SK-N-SH (cell line): ENCODE data around the gene GPRC6A. TPM values are rescaled to one million over a fixed set of nuclear protein-coding genes. Genes with fewer than 3 reads are reported as not detected.

Experiments used
- CTCF ChIA-PET: fragments of 300-600, 350-600 bp; formaldehyde crosslinking; extraction: SDS; loops from one replicate; lab custom pipeline; 2021; lab: Yijun Ruan, JAX
- POLR2A ChIA-PET: fragments of 350-600 bp; sonication (Branson Sonifier 250); formaldehyde crosslinking; extraction: SDS; loops from one replicate; lab custom pipeline; 2020; ENCODE audit warnings: antibody characterized with exemption, inconsistent platforms; lab: Yijun Ruan, JAX
- DNase-seq: peaks from one replicate; pipeline ENCODE4 v3.0.0; 2012
- H2AFZ ChIP-seq: fragments of 200-600 bp; sonication (generic); 2 replicates; pipeline ENCODE4 v1.8.1; 2016; ENCODE audit warnings: antibody characterized with exemption, mild to moderate bottlenecking, low read depth
- H3F3A ChIP-seq: fragments of 200-600 bp; sonication (generic); replicated peaks from 2 replicates; pipeline ENCODE3; 2016; ENCODE audit warnings: antibody characterized with exemption, mild to moderate bottlenecking; ENCODE audit not compliant: insufficient read depth
- H3K27ac ChIP-seq, 2 experiments: fragments of 200-500 bp in 1 of 2; fragments of 200-600 bp in 1 of 2; sonication (Bioruptor generic) in 1 of 2; sonication (generic), shearing (Covaris generic) in 1 of 2; 2 replicates each; pipeline versions ENCODE4 v1.5.1 to v1.6.1; 2014 to 2016; ENCODE audit warnings: low read depth in 2 of 2, inconsistent platforms in 1 of 2, low read length in 1 of 2, mild to moderate bottlenecking in 1 of 2, mixed read lengths in 1 of 2
- H3K27me3 ChIP-seq: fragments of 200-600 bp; sonication (generic), shearing (Covaris generic); 2 replicates; pipeline ENCODE4 v1.6.1; 2016; ENCODE audit warnings: mixed run types; ENCODE audit not compliant: insufficient read depth
- H3K36me3 ChIP-seq, 2 experiments: fragments of 200-500 bp in 1 of 2; fragments of 200-600 bp in 1 of 2; sonication (Bioruptor generic) in 1 of 2; sonication (generic) in 1 of 2; replicated peaks in 1 of 2; 2 replicates each; pipeline versions ENCODE3 to v1.5.1; 2014 to 2016; ENCODE audit warnings: low read length in 1 of 2, mild to moderate bottlenecking in 1 of 2; ENCODE audit not compliant: insufficient read depth in 2 of 2, control insufficient read depth in 1 of 2
- H3K4me1 ChIP-seq, 2 experiments: fragments of 200-500 bp in 1 of 2; fragments of 200-600 bp in 1 of 2; sonication (Bioruptor generic) in 1 of 2; sonication (generic), shearing (Covaris generic) in 1 of 2; 2 replicates each; pipeline versions ENCODE4 v1.5.1 to v1.6.1; 2014 to 2016; ENCODE audit warnings: low read depth in 1 of 2, low read length in 1 of 2, mixed run types in 1 of 2; ENCODE audit not compliant: insufficient read depth in 2 of 2, control insufficient read depth in 1 of 2
- H3K4me2 ChIP-seq: fragments of 200-600 bp; sonication (generic), shearing (Covaris generic); 2 replicates; pipeline ENCODE4 v1.6.1; 2017; ENCODE audit warnings: mixed run types
- H3K4me3 ChIP-seq, 2 experiments: fragments of 200-500 bp in 1 of 2; fragments of 200-600 bp in 1 of 2; sonication (Bioruptor generic) in 1 of 2; sonication (generic), shearing (Covaris generic) in 1 of 2; 2 replicates each; pipeline versions ENCODE4 v1.5.1 to v1.8.1; 2014 to 2016; ENCODE audit warnings: low read depth in 2 of 2, inconsistent platforms in 1 of 2, low read length in 1 of 2, mild to moderate bottlenecking in 1 of 2, mixed read lengths in 1 of 2, moderate library complexity in 1 of 2
- H3K79me2 ChIP-seq: fragments of 200-600 bp; sonication (generic); 2 replicates; pipeline ENCODE4 v1.8.1; 2017; ENCODE audit warnings: mild to moderate bottlenecking; ENCODE audit not compliant: insufficient read depth
- H3K9ac ChIP-seq: fragments of 200-600 bp; sonication (generic); 2 replicates; pipeline ENCODE4 v1.6.1; 2017; ENCODE audit warnings: mixed run types
- H3K9me2 ChIP-seq: fragments of 200-600 bp; sonication (generic); 2 replicates; pipeline ENCODE4 v1.6.1; 2017; ENCODE audit warnings: mixed run types
- H3K9me3 ChIP-seq: fragments of 200-600 bp; sonication (generic); 2 replicates; pipeline ENCODE4 v1.6.1; 2017; ENCODE audit warnings: mixed run types, mild to moderate bottlenecking, moderate library complexity
- H4K20me1 ChIP-seq: fragments of 200-600 bp; sonication (generic); 2 replicates; pipeline ENCODE4 v1.6.1; 2017; ENCODE audit warnings: mild to moderate bottlenecking, mixed run types; ENCODE audit not compliant: insufficient read depth
- EZH2phosphoT487 ChIP-seq: fragments of 200-600 bp; sonication (generic); IDR thresholded peaks from 2 replicates; pipeline ENCODE4 v1.6.1; 2017; ENCODE audit warnings: low read depth, mixed run types, mild to moderate bottlenecking, antibody characterized with exemption, moderate library complexity, borderline replicate concordance
- FOXJ3 ChIP-seq: sonication (generic); formaldehyde crosslinking; IDR thresholded peaks from 2 replicates; pipeline ENCODE4 v1.5.1; 2020; ENCODE audit warnings: mild to moderate bottlenecking, missing genetic modification reagents
- GABPA ChIP-seq: IDR thresholded peaks from 2 replicates; pipeline ENCODE4 v1.4.0; 2012; ENCODE audit warnings: low read depth, mild to moderate bottlenecking
- GATA2 ChIP-seq: sonication (generic); formaldehyde crosslinking; IDR thresholded peaks from 2 replicates; pipeline ENCODE4 v1.5.0; 2020; ENCODE audit warnings: mild to moderate bottlenecking, missing genetic modification reagents
- IRF3 ChIP-seq: fragments of 150-350 bp; IDR thresholded peaks from 2 replicates; pipeline ENCODE4 v1.6.1; 2016; ENCODE audit warnings: mild to moderate bottlenecking, low read depth, low read length
- JUND ChIP-seq: IDR thresholded peaks from 2 replicates; pipeline ENCODE4 v1.4.0; 2012
- MEF2A ChIP-seq: IDR thresholded peaks from 2 replicates; pipeline ENCODE4 v1.4.0; 2012; ENCODE audit warnings: low read depth, borderline replicate concordance
- MXI1 ChIP-seq: IDR thresholded peaks from 2 replicates; pipeline ENCODE4 v1.6.1; 2012; ENCODE audit warnings: mild to moderate bottlenecking, low read depth, low read length, improper control_type of control experiment
- NFIC ChIP-seq: IDR thresholded peaks from 2 replicates; pipeline ENCODE4 v1.4.0; 2012; ENCODE audit warnings: borderline replicate concordance
- NRF1 ChIP-seq: IDR thresholded peaks from 2 replicates; pipeline ENCODE4 v1.6.1; 2012; ENCODE audit warnings: low read depth, mild to moderate bottlenecking, low read length
- POLR2AphosphoS5 ChIP-seq: IDR thresholded peaks from 2 replicates; pipeline ENCODE4 v1.6.1; 2012; ENCODE audit warnings: low read depth, low read length
- RCOR1 ChIP-seq: fragments of 150-350 bp; IDR thresholded peaks from 2 replicates; pipeline ENCODE4 v1.6.1; 2017; ENCODE audit warnings: antibody characterized with exemption, low read length
- RXRA ChIP-seq: IDR thresholded peaks from 2 replicates; pipeline ENCODE4 v1.4.0; 2012; ENCODE audit warnings: low read depth, mild to moderate bottlenecking, borderline replicate concordance
- TAF1 ChIP-seq: IDR thresholded peaks from 2 replicates; pipeline ENCODE4 v1.6.1; 2012; ENCODE audit warnings: low read depth, mild to moderate bottlenecking, low read length, moderate library complexity, borderline replicate concordance
- TCF12 ChIP-seq: IDR thresholded peaks from 2 replicates; pipeline ENCODE4 v1.4.0; 2012
- TEAD4 ChIP-seq: IDR thresholded peaks from 2 replicates; pipeline ENCODE4 v1.4.0; 2012; ENCODE audit warnings: mild to moderate bottlenecking, borderline replicate concordance; ENCODE audit not compliant: insufficient read depth
- USF1 ChIP-seq: IDR thresholded peaks from 2 replicates; pipeline ENCODE4 v1.4.0; 2012; ENCODE audit warnings: low read depth, borderline replicate concordance
- USF2 ChIP-seq: fragments of 150-350 bp; IDR thresholded peaks from 2 replicates; pipeline ENCODE4 v1.6.1; 2017; ENCODE audit warnings: antibody characterized with exemption, low read length, low read depth, borderline replicate concordance
- YY1 ChIP-seq: IDR thresholded peaks from 2 replicates; pipeline ENCODE4 v1.4.0; 2012; ENCODE audit warnings: low read depth, mild to moderate bottlenecking
- ZBTB33 ChIP-seq: IDR thresholded peaks from 2 replicates; pipeline ENCODE4 v1.4.0; 2012; ENCODE audit warnings: low read depth, borderline replicate concordance
- WGBS: methylation state at CpG from one replicate; pipeline ENCODE4 v1.1.6; 2017; ENCODE audit warnings: low lambda C conversion rate; 5-methylcytosine and 5-hydroxymethylcytosine counted together
- polyA plus RNA-seq, 3 experiments: library from polyadenylated mRNA; depleted of rRNA; stranded (reverse); fragments of >200 nt; gene quantifications; 2 replicates each; pipeline ENCODE4 v1.2.3, GENCODE V29; 2012

Gene GPRC6A
- polyA plus RNA-seq, 1 of the 3 experiments (the other 2 are of a cell fraction), result not detected

- H2AFZ ChIP-seq, result no peak overlapping the region
- no peaks in the 10 kb centered on the region for H3K9me2 ChIP-seq
- no peaks in the 10 kb centered on the region for H3K79me2 ChIP-seq
- no peaks in the 10 kb centered on the region for H4K20me1 ChIP-seq
- 59% methylated on average over 3 of the region's 3 CpGs for WGBS
- no peaks in the 10 kb centered on the region for H3K9me3 ChIP-seq
- H3K4me3 ChIP-seq, result no peak overlapping the region
- no peaks in the 10 kb centered on the region for H3K4me1 ChIP-seq
- no peak for DNase-seq
- no peak for TF ChIP-seq TEAD4
- no peak for TF ChIP-seq MXI1
- TF ChIP-seq NFIC, result no peak
- TF ChIP-seq IRF3, result no peak
- no peak for TF ChIP-seq USF2
- TF ChIP-seq NRF1, result no peak
- no peak for TF ChIP-seq POLR2AphosphoS5
- TF ChIP-seq MEF2A, result no peak
- TF ChIP-seq GATA2, result no peak
- no peak for TF ChIP-seq EZH2phosphoT487
- no peak for TF ChIP-seq USF1
- no peak for TF ChIP-seq YY1
- TF ChIP-seq RCOR1, result no peak
- TF ChIP-seq TAF1, result no peak
- no peak for TF ChIP-seq ZBTB33
- no peak for TF ChIP-seq TCF12
- TF ChIP-seq GABPA, result no peak
- no peak for TF ChIP-seq JUND
- TF ChIP-seq RXRA, result no peak
- TF ChIP-seq FOXJ3 (CRISPR knock-in tag), result no peak
- TF ChIP-seq, all 33 proteins: peak for 0
- CTCF ChIA-PET, result no interaction called here
- no peak overlapping the region for H3K9ac ChIP-seq
- H3K27me3 ChIP-seq, result no peaks in the 10 kb centered on the region
- POLR2A ChIA-PET, result no interaction called here
- H3K4me2 ChIP-seq, result no peak overlapping the region
- H3K27ac ChIP-seq, result no peak overlapping the region
- H3K36me3 ChIP-seq, result no peaks in the 10 kb centered on the region
- no peaks in the 10 kb centered on the region for H3F3A ChIP-seq
These were observed 37.5 kb upstream of the GPRC6A start for GRCh38 chr6:116866281-116866871.
